Heart left ventricle (tissue), 16 donors: ENCODE data around the gene IFI44. TPM values are rescaled to one million over a fixed set of nuclear protein-coding genes. Genes with fewer than 3 reads are reported as not detected.

Experiments
- ATAC-seq, 4 donors: fragments of 200-7000 bp; cut with Tn5 transposase; one replicate each; pipeline ENCODE4 v1.9.1; 2020 to 2022; ENCODE audit warnings: moderate library complexity in 4 of 4, mild to moderate bottlenecking in 3 of 4, moderate number of reproducible peaks in 1 of 4
- DNase-seq, 5 donors: peaks; one replicate each; pipeline ENCODE4 v3.0.0-alpha.2; 2020
- H3K27ac ChIP-seq, 12 donors: fragments of 200-600 bp; sonication (generic) in 4 of 12; one replicate each; pipeline versions ENCODE4 v1.5.0 to v1.8.0; 2016 to 2022; ENCODE audit warnings: mild to moderate bottlenecking in 2 of 12
- H3K27me3 ChIP-seq, 9 donors: fragments of 200-600 bp; sonication (generic) in 2 of 9; one replicate each; pipeline versions ENCODE4 v1.5.1 to v1.8.0; 2016 to 2022; ENCODE audit warnings: mild to moderate bottlenecking in 3 of 9
- H3K36me3 ChIP-seq, 9 donors: fragments of 200-600 bp; sonication (generic) in 2 of 9; one replicate each; pipeline versions ENCODE4 v1.5.0 to v1.8.0; 2018 to 2022; ENCODE audit warnings: mild to moderate bottlenecking in 2 of 9
- H3K4me1 ChIP-seq, 12 donors: fragments of 200-600 bp; sonication (generic) in 4 of 12; one replicate each; pipeline versions ENCODE4 v1.5.0 to v1.8.0; 2016 to 2022; ENCODE audit warnings: mild to moderate bottlenecking in 3 of 12
- H3K4me3 ChIP-seq, 12 donors: fragments of 200-600 bp; sonication (generic) in 4 of 12; one replicate each; pipeline versions ENCODE4 v1.5.0 to v1.8.0; 2017 to 2022; ENCODE audit warnings: mild to moderate bottlenecking in 9 of 12, moderate library complexity in 4 of 12
- H3K9me3 ChIP-seq, 12 donors: fragments of 200-600 bp; sonication (generic) in 4 of 12; one replicate each; pipeline versions ENCODE4 v1.5.0 to v1.8.0; 2016 to 2022; ENCODE audit warnings: mild to moderate bottlenecking in 1 of 12
- CTCF ChIP-seq, 12 donors: fragments of 200-600 bp; sonication (generic) in 4 of 12; IDR thresholded peaks; one replicate each; pipeline versions ENCODE4 v1.5.0 to v1.8.0; 2018 to 2022; ENCODE audit warnings: antibody characterized with exemption in 12 of 12, mild to moderate bottlenecking in 5 of 12
- POLR2A ChIP-seq, 2 donors: fragments of 450-650 bp; IDR thresholded peaks; one replicate each; pipeline ENCODE4 v1.6.1; 2017; ENCODE audit warnings: antibody characterized with exemption in 2 of 2, mild to moderate bottlenecking in 2 of 2, moderate library complexity in 2 of 2
- WGBS, 4 donors: extraction: QIAGEN DNeasy Blood & Tissue Kit in 2 of 4; methylation state at CpG; one replicate each; pipeline versions ENCODE4 v1.1.5 to v1.1.7; 2013 to 2018; 5-methylcytosine and 5-hydroxymethylcytosine counted together
- intact Hi-C, 10 donors: fragments of 100-400 bp; cut with DNase I; formaldehyde crosslinking; loops; one replicate each; pipeline versions ENCODE4 v1.11.1 to v1.14.2; 2022
- polyA plus RNA-seq, 2 donors: library from polyadenylated mRNA; stranded (reverse); fragments of 200-250 nt; gene quantifications; one replicate each; pipeline ENCODE4 v1.2.3, GENCODE V29; 2013
- total RNA-seq, 9 donors: library from RNA; depleted of rRNA in 2 of 9; stranded (reverse); fragments of >200 nt in 2 of 9; fragmentation: NEBNext Ultra II Directional in 3 of 9; extraction: Animal tissue kit (Norgen Biotek cat#: 25700) in 3 of 9; gene quantifications; one replicate each; pipeline versions ENCODE4 v1.1.0 to v1.2.4, GENCODE V29; 2016 to 2023
- donor health status: ischemic (EF 13 %, LVEDD 7.1; RV severe dilation, severe dysfunction).
- donor health status: healthy with polysubstance abuse.
- donor health status: DM: no; HTN: yes; CAD: no.
- donor health status: DM: no; HTN: no; CAD: no.
- donor health status: ischemic (EF 25% LVEDD 6.9; RV normal size, moderate dysfunction).
- donor health status: ischemic (EF 25% LVEDD 5.7; RV mildly dilated, moderate dysfunction).
- donor health status: healthy.
- donor health status: DM: yes; HTN: yes; CAD: no.
- donor health status: ischemic (EF 35%, LVEDD 5.7; RV mildly dilated, moderate dysfunction).
- donor health status: nonischemic (EF 11% LVEDD 7.7; RV severe dilation, severe dysfunction).
- donor health status: DM: yes; HTN: yes; CAD: no.
- donor health status: PGD.
- donor health status: ischemic (EF 29% LVEDD 5.4; RV normal size, mild dysfunction).
- donor health status: nonischemic (EF 23%, LVEDD 6.1; RV moderate dilation, normal function).

The IFI44 gene
- total and polyA plus RNA-seq, 11 donors = 4.5 to 43.0 (median 11.2) TPM

GRCh38 chr1:78633209-78633608 is 16.4 kb upstream of the IFI44 start:
- DNase-seq (no peak), ATAC-seq (no peak)
- Histone ChIP-seq H3K4me3 (no peak overlapping the region), H3K4me1 (no peaks in the 10 kb centered on the region), H3K36me3 (peaks cover 0 to 66% (median 3%) of the 10 kb centered on the region in 9 donors), H3K27ac (no peak overlapping the region), H3K9me3 (peaks cover 0 to 5% (median 0%) of the 10 kb centered on the region in 12 donors), H3K27me3 (no peaks in the 10 kb centered on the region)
- TF ChIP-seq CTCF (IDR thresholded peaks at IDR 0.05) = no peak
- intact Hi-C loops = no loop called here
- 91 to 98% (median 94%) methylated on average over 4 of the region's 4 CpGs for WGBS, 4 donors

GRCh38 chr1:78640462-78640861 is 9.2 kb upstream of the IFI44 start:
- intact Hi-C loops = no loop called here
- Histone ChIP-seq H3K36me3 (peaks cover 0 to 77% (median 16%) of the 10 kb centered on the region in 9 donors), H3K27me3 (no peaks in the 10 kb centered on the region), H3K4me3 (no peak overlapping the region), H3K27ac (no peak overlapping the region), H3K4me1 (peaks cover 0 to 11% (median 0%) of the 10 kb centered on the region in 12 donors), H3K9me3 (peaks cover 0 to 7% (median 0%) of the 10 kb centered on the region in 12 donors)
- ATAC-seq (no peak), DNase-seq (no peak)
- TF ChIP-seq POLR2A (IDR thresholded peaks at IDR 0.05) (no peak), CTCF (IDR thresholded peaks at IDR 0.05) (no peak)
- 87 to 93% (median 91%) methylated on average over 1 of the region's 1 CpG for WGBS, 4 donors

GRCh38 chr1:78641558-78641957 is 8.1 kb upstream of the IFI44 start:
- TF ChIP-seq POLR2A (IDR thresholded peaks at IDR 0.05) (no peak), CTCF (IDR thresholded peaks at IDR 0.05) (no peak)
- Histone ChIP-seq H3K9me3 (peaks cover 0 to 7% (median 0%) of the 10 kb centered on the region in 12 donors), H3K36me3 (peaks cover 0 to 66% (median 16%) of the 10 kb centered on the region in 9 donors), H3K27me3 (no peaks in the 10 kb centered on the region), H3K27ac (no peak overlapping the region), H3K4me3 (no peak overlapping the region), H3K4me1 (peaks cover 0 to 21% (median 2%) of the 10 kb centered on the region in 12 donors)
- no peak for ATAC-seq
- WGBS, 4 donors = 85 to 93% (median 90%) methylated on average over 4 of the region's 4 CpGs
- intact Hi-C loops = no loop called here
- DNase-seq = no peak

GRCh38 chr1:78645723-78646122 is 3.9 kb upstream of the IFI44 start:
- Histone ChIP-seq H3K4me3 (no peak overlapping the region), H3K9me3 (peaks cover 0 to 21% (median 5%) of the 10 kb centered on the region in 12 donors), H3K36me3 (peaks cover 0 to 37% (median 13%) of the 10 kb centered on the region in 9 donors), H3K27me3 (no peaks in the 10 kb centered on the region), H3K27ac (peak overlapping the region in 6 of 12 donors; percentile 13 to 68 (median 18)), H3K4me1 (peaks cover 0 to 31% (median 4%) of the 10 kb centered on the region in 12 donors)
- WGBS, 4 donors = 49 to 56% (median 52%) methylated on average over 1 of the region's 1 CpG
- no peak for TF ChIP-seq CTCF (IDR thresholded peaks at IDR 0.05)
- TF ChIP-seq POLR2A (IDR thresholded peaks at IDR 0.05) = no peak
- peak; percentile 32 to 78 (median 66) for ATAC-seq
- peak in 1 of 5 donors; percentile 15 for DNase-seq
- intact Hi-C loops = no loop called here
